ENCODE results near the gene ST3GAL4. TPM values are rescaled to one million over a fixed set of nuclear protein-coding genes. Genes with fewer than 3 reads are reported as not detected.

Gene ST3GAL4
- total RNA-seq, 1 experiment from 2014 or later = 17.3 TPM

GRCh38 chr11:126426106-126426505 is 70.6 kb downstream of the ST3GAL4 start:
- CTCF ChIA-PET = interaction anchor here (0.6 to 1.1 kb wide), 2 partner anchors 10 to 79 kb away, joined by 3 read pairs; no protein-coding TSS in a partner anchor
- no peaks in the 10 kb centered on the region for H3K36me3 Mint-ChIP-seq

GRCh38 chr11:126426820-126427749 is 71.6 kb downstream of the ST3GAL4 start:
- Mint-ChIP-seq H3K36me3 (no peaks in the 10 kb centered on the region), H3K27ac (peak overlapping the region; percentile 43; the same call in 1 of the 2 replicates)
- CTCF ChIA-PET = interaction anchor here (1.0 kb wide), 1 partner anchor 54 kb away, joined by 4 read pairs; no protein-coding TSS in a partner anchor

More at GRCh38 chr11:126426106-126426505, 70.6 kb downstream of the ST3GAL4 start:
- Mint-ChIP-seq H3K4me3 (no peak overlapping the region), H3K4me1 (peaks cover 10% of the 10 kb centered on the region), H3K27ac (no peak overlapping the region), H3K9me3 (no peaks in the 10 kb centered on the region), H3K27me3 (ENCODE audit: low read depth) (no peaks in the 10 kb centered on the region)
- POLR2A ChIA-PET = no interaction called here
- TF ChIP-seq ESRRA (CRISPR knock-in tag; IDR thresholded peaks at IDR 0.05; ENCODE audit: borderline replicate concordance) = no peak
- TF ChIP-seq MLX (CRISPR knock-in tag; IDR thresholded peaks at IDR 0.05) = no peak
- TF ChIP-seq, protein P1, sequence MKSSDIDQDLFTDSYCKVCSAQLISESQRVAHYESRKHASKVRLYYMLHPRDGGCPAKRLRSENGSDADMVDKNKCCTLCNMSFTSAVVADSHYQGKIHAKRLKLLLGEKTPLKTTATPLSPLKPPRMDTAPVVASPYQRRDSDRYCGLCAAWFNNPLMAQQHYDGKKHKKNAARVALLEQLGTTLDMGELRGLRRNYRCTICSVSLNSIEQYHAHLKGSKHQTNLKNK (CRISPR knock-in tag; IDR thresholded peaks at IDR 0.05) = no peak
- no peak for TF ChIP-seq CBFB (CRISPR knock-in tag; IDR thresholded peaks at IDR 0.05; ENCODE audit: low read depth)
- no peak for TF ChIP-seq ZBTB21 (CRISPR knock-in tag; IDR thresholded peaks at IDR 0.05; ENCODE audit: borderline replicate concordance)
- DNase-seq (ENCODE audit: low spot score) (no peak), ATAC-seq (no peak)

More at GRCh38 chr11:126426820-126427749, 71.6 kb downstream of the ST3GAL4 start:
- no peak for DNase-seq (ENCODE audit: low spot score)
- H3K9me3 Mint-ChIP-seq = no peaks in the 10 kb centered on the region
- no peak for ATAC-seq
- TF ChIP-seq MLX (CRISPR knock-in tag; IDR thresholded peaks at IDR 0.05) (no peak), IRF2 (CRISPR knock-in tag; IDR thresholded peaks at IDR 0.05; ENCODE audit: borderline replicate concordance, low read depth) (no peak), NFATC4 (CRISPR knock-in tag; IDR thresholded peaks at IDR 0.05) (no peak), USF1 (CRISPR knock-in tag; IDR thresholded peaks at IDR 0.05) (no peak), IRF1 (CRISPR knock-in tag; IDR thresholded peaks at IDR 0.05) (no peak), CBFB (CRISPR knock-in tag; IDR thresholded peaks at IDR 0.05; ENCODE audit: low read depth) (no peak), EMX1 (CRISPR knock-in tag; IDR thresholded peaks at IDR 0.05) (no peak), RELA (CRISPR knock-in tag; IDR thresholded peaks at IDR 0.05; ENCODE audit: borderline replicate concordance) (no peak), GTF2I (CRISPR knock-in tag; conservative IDR thresholded peaks at IDR 0.05) (no peak)
- TF ChIP-seq, protein P2, sequence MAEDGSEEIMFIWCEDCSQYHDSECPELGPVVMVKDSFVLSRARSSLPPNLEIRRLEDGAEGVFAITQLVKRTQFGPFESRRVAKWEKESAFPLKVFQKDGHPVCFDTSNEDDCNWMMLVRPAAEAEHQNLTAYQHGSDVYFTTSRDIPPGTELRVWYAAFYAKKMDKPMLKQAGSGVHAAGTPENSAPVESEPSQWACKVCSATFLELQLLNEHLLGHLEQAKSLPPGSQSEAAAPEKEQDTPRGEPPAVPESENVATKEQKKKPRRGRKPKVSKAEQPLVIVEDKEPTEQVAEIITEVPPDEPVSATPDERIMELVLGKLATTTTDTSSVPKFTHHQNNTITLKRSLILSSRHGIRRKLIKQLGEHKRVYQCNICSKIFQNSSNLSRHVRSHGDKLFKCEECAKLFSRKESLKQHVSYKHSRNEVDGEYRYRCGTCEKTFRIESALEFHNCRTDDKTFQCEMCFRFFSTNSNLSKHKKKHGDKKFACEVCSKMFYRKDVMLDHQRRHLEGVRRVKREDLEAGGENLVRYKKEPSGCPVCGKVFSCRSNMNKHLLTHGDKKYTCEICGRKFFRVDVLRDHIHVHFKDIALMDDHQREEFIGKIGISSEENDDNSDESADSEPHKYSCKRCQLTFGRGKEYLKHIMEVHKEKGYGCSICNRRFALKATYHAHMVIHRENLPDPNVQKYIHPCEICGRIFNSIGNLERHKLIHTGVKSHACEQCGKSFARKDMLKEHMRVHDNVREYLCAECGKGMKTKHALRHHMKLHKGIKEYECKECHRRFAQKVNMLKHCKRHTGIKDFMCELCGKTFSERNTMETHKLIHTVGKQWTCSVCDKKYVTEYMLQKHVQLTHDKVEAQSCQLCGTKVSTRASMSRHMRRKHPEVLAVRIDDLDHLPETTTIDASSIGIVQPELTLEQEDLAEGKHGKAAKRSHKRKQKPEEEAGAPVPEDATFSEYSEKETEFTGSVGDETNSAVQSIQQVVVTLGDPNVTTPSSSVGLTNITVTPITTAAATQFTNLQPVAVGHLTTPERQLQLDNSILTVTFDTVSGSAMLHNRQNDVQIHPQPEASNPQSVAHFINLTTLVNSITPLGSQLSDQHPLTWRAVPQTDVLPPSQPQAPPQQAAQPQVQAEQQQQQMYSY (CRISPR knock-in tag; IDR thresholded peaks at IDR 0.05) = no peak
- TF ChIP-seq, protein P3, sequence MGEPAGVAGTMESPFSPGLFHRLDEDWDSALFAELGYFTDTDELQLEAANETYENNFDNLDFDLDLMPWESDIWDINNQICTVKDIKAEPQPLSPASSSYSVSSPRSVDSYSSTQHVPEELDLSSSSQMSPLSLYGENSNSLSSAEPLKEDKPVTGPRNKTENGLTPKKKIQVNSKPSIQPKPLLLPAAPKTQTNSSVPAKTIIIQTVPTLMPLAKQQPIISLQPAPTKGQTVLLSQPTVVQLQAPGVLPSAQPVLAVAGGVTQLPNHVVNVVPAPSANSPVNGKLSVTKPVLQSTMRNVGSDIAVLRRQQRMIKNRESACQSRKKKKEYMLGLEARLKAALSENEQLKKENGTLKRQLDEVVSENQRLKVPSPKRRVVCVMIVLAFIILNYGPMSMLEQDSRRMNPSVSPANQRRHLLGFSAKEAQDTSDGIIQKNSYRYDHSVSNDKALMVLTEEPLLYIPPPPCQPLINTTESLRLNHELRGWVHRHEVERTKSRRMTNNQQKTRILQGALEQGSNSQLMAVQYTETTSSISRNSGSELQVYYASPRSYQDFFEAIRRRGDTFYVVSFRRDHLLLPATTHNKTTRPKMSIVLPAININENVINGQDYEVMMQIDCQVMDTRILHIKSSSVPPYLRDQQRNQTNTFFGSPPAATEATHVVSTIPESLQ (CRISPR knock-in tag; IDR thresholded peaks at IDR 0.05) = no peak
- TF ChIP-seq, protein P4, sequence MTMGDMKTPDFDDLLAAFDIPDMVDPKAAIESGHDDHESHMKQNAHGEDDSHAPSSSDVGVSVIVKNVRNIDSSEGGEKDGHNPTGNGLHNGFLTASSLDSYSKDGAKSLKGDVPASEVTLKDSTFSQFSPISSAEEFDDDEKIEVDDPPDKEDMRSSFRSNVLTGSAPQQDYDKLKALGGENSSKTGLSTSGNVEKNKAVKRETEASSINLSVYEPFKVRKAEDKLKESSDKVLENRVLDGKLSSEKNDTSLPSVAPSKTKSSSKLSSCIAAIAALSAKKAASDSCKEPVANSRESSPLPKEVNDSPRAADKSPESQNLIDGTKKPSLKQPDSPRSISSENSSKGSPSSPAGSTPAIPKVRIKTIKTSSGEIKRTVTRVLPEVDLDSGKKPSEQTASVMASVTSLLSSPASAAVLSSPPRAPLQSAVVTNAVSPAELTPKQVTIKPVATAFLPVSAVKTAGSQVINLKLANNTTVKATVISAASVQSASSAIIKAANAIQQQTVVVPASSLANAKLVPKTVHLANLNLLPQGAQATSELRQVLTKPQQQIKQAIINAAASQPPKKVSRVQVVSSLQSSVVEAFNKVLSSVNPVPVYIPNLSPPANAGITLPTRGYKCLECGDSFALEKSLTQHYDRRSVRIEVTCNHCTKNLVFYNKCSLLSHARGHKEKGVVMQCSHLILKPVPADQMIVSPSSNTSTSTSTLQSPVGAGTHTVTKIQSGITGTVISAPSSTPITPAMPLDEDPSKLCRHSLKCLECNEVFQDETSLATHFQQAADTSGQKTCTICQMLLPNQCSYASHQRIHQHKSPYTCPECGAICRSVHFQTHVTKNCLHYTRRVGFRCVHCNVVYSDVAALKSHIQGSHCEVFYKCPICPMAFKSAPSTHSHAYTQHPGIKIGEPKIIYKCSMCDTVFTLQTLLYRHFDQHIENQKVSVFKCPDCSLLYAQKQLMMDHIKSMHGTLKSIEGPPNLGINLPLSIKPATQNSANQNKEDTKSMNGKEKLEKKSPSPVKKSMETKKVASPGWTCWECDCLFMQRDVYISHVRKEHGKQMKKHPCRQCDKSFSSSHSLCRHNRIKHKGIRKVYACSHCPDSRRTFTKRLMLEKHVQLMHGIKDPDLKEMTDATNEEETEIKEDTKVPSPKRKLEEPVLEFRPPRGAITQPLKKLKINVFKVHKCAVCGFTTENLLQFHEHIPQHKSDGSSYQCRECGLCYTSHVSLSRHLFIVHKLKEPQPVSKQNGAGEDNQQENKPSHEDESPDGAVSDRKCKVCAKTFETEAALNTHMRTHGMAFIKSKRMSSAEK (CRISPR knock-in tag; IDR thresholded peaks at IDR 0.05; ENCODE audit: borderline replicate concordance) = no peak
- no peaks in the 10 kb centered on the region for H3K27me3 Mint-ChIP-seq (ENCODE audit: low read depth)
- POLR2A ChIA-PET = no interaction called here
- H3K4me3 Mint-ChIP-seq = no peak overlapping the region
- peaks cover 10% of the 10 kb centered on the region for H3K4me1 Mint-ChIP-seq
